PC-9 (cell line): Measurements from ENCODE around the gene CLDND2. TPM values are rescaled to one million over a fixed set of nuclear protein-coding genes. Genes with fewer than 3 reads are reported as not detected.

Experiments
- BruUV-seq: library from RNA; stranded (reverse); fragments of 400-500 nt; replicated peaks from 2 replicates; lab custom pipeline; 2021; lab: Mats Ljungman, UMichigan
- CTCF ChIA-PET: fragments of 300-600 bp; sonication (Branson Sonifier 250); formaldehyde crosslinking; loops from one replicate; lab custom pipeline; 2022; ENCODE audit warnings: antibody characterized with exemption; lab: Charles Lee
- POLR2A ChIA-PET: fragments of 300-600 bp; sonication (Branson Sonifier 250); formaldehyde crosslinking; loops from one replicate; lab custom pipeline; 2022; ENCODE audit warnings: antibody characterized with exemption; ENCODE audit not compliant: unreplicated experiment; lab: Charles Lee
- DNase-seq, 2 experiments: peaks; one replicate each; pipeline versions ENCODE4 v3.0.0 to v3.0.0-alpha.2; 2015 to 2022; ENCODE audit warnings: mixed read lengths in 1 of 2
- H2AFZ ChIP-seq: fragments of 200-600 bp; sonication (generic); 2 replicates; pipeline ENCODE4 v1.8.1; 2017; ENCODE audit warnings: antibody characterized with exemption
- H3F3A ChIP-seq: fragments of 200-600 bp; sonication (generic); 2 replicates; pipeline ENCODE4 v1.8.1; 2017; ENCODE audit warnings: antibody characterized with exemption, mild to moderate bottlenecking, low read depth; ENCODE audit not compliant: insufficient read depth
- H3K27ac ChIP-seq: fragments of 200-600 bp; sonication (generic); 2 replicates; pipeline ENCODE4 v1.6.1; 2016; ENCODE audit warnings: mixed run types
- H3K27me3 ChIP-seq: fragments of 200-600 bp; sonication (generic); 2 replicates; pipeline ENCODE4 v1.6.1; 2016; ENCODE audit warnings: low read depth, mixed run types; ENCODE audit not compliant: insufficient read depth
- H3K36me3 ChIP-seq: fragments of 200-600 bp; sonication (generic); 2 replicates; pipeline ENCODE4 v1.6.1; 2016; ENCODE audit warnings: low read depth, mixed run types
- H3K4me1 ChIP-seq: fragments of 200-600 bp; sonication (generic); replicated peaks from 2 replicates; pipeline ENCODE4 v1.6.1; 2016; ENCODE audit warnings: mixed run types; ENCODE audit not compliant: insufficient read depth
- H3K4me2 ChIP-seq: fragments of 200-600 bp; sonication (generic); 2 replicates; pipeline ENCODE4 v1.6.1; 2017; ENCODE audit warnings: mixed run types
- H3K4me3 ChIP-seq: fragments of 200-600 bp; sonication (generic); 2 replicates; pipeline ENCODE4 v1.6.1; 2016; ENCODE audit warnings: mixed run types
- H3K79me2 ChIP-seq: fragments of 200-600 bp; sonication (generic); 2 replicates; pipeline ENCODE4 v1.6.1; 2017; ENCODE audit warnings: low read depth, mixed run types
- H3K9me2 ChIP-seq: fragments of 200-600 bp; sonication (generic); 2 replicates; pipeline ENCODE4 v1.8.1; 2017; ENCODE audit warnings: mild to moderate bottlenecking; ENCODE audit not compliant: insufficient read depth
- H3K9me3 ChIP-seq: fragments of 200-600 bp; sonication (generic); 2 replicates; pipeline ENCODE4 v1.8.1; 2016; ENCODE audit warnings: low read depth; ENCODE audit not compliant: insufficient read depth
- H4K20me1 ChIP-seq: fragments of 200-600 bp; sonication (generic); 2 replicates; pipeline ENCODE4 v1.8.1; 2017; ENCODE audit not compliant: insufficient read depth
- CTCF ChIP-seq: fragments of 200-600 bp; sonication (generic); conservative IDR thresholded peaks from 2 replicates; pipeline ENCODE4 v1.6.1; 2017; ENCODE audit warnings: mixed run types, antibody characterized with exemption, mild to moderate bottlenecking, moderate library complexity
- EZH2 ChIP-seq: fragments of 200-600 bp; sonication (generic); IDR thresholded peaks from 2 replicates; pipeline ENCODE4 v1.8.0; 2017; ENCODE audit warnings: antibody characterized with exemption, low read depth
- intact Hi-C: fragments of 100-400 bp; cut with micrococcal nuclease; formaldehyde crosslinking; loops from one replicate; pipeline ENCODE4 v1.10.0; 2022; ENCODE audit not compliant: unreplicated experiment
- total RNA-seq: library from RNA; stranded (reverse); gene quantifications from 2 replicates; pipeline ENCODE4 v1.2.3, GENCODE V29; 2021

The CLDND2 gene
- total RNA-seq, 1 experiment from 2014 or later, result 4.5 TPM

- intact Hi-C loops, result no loop called here
- TF ChIP-seq EZH2 (no peak), CTCF (no peak)
- H3K27me3 ChIP-seq, result peaks cover 40% of the 10 kb centered on the region
- no peaks in the 10 kb centered on the region for H4K20me1 ChIP-seq
- no peaks in the 10 kb centered on the region for H3K4me1 ChIP-seq
- POLR2A ChIA-PET, result no interaction called here
- CTCF ChIA-PET, result no interaction called here
- no peak overlapping the region for H3K4me2 ChIP-seq
- no peaks in the 10 kb centered on the region for H3F3A ChIP-seq
- no peaks in the 10 kb centered on the region for H3K9me2 ChIP-seq
- H3K4me3 ChIP-seq, result no peak overlapping the region
- DNase-seq, result no peak
- no TSS peak for BruUV-seq
- no peaks in the 10 kb centered on the region for H3K9me3 ChIP-seq
- H3K36me3 ChIP-seq, result no peaks in the 10 kb centered on the region
- H3K79me2 ChIP-seq, result no peaks in the 10 kb centered on the region
- no peak overlapping the region for H3K27ac ChIP-seq
- H2AFZ ChIP-seq, result no peak overlapping the region
Measured at GRCh38 chr19:51326216-51327065, 42.4 kb downstream of the CLDND2 start.

- H3K79me2 ChIP-seq, result no peaks in the 10 kb centered on the region
- POLR2A ChIA-PET, result no interaction called here
- TF ChIP-seq EZH2, result no peak
- no peak for TF ChIP-seq CTCF
- peaks cover 47% of the 10 kb centered on the region for H3K27me3 ChIP-seq
- no peaks in the 10 kb centered on the region for H3K36me3 ChIP-seq
- no peaks in the 10 kb centered on the region for H3K9me3 ChIP-seq
- H3K4me3 ChIP-seq, result no peak overlapping the region
- no peaks in the 10 kb centered on the region for H4K20me1 ChIP-seq
- H3K27ac ChIP-seq, result no peak overlapping the region
- CTCF ChIA-PET, result no interaction called here
- no peak for DNase-seq
- intact Hi-C loops, result no loop called here
- no peak overlapping the region for H3K4me2 ChIP-seq
- no peaks in the 10 kb centered on the region for H3K9me2 ChIP-seq
- H3K4me1 ChIP-seq, result no peaks in the 10 kb centered on the region
- H2AFZ ChIP-seq, result no peak overlapping the region
- H3F3A ChIP-seq, result no peaks in the 10 kb centered on the region
- BruUV-seq, result no TSS peak
Measured at GRCh38 chr19:51325161-51325976, 43.4 kb downstream of the CLDND2 start.

DNA sequence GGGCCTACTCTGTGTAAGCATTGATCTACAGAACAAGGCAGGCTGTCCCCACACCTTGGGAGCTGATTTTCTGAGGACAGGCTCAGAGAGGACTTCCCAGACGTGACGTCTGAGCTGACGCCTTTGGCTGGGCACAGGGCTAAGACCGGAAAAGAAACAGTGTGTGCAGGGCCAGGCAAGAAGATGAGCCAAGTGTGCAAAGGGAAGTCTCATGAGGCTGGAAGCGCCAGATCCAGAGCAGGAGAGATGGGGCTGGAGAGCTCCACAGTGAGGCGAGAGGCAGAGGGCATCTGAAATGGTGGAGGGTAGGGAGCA, 44.7 kb downstream of the CLDND2 start:
- intact Hi-C loops, result no loop called here
- POLR2A ChIA-PET, result no interaction called here
- no peaks in the 10 kb centered on the region for H3K9me3 ChIP-seq

More for the DNA sequence above, 44.7 kb downstream of the CLDND2 start:
- BruUV-seq, result no TSS peak
- Histone ChIP-seq H3K4me3 (no peak overlapping the region), H3K4me1 (no peaks in the 10 kb centered on the region), H3K27me3 (peaks cover 56% of the 10 kb centered on the region), H3F3A (no peaks in the 10 kb centered on the region), H3K4me2 (no peak overlapping the region), H3K79me2 (no peaks in the 10 kb centered on the region), H4K20me1 (no peaks in the 10 kb centered on the region), H3K36me3 (no peaks in the 10 kb centered on the region), H3K27ac (no peak overlapping the region), H2AFZ (no peak overlapping the region), H3K9me2 (no peaks in the 10 kb centered on the region)
- DNase-seq, result no peak
- TF ChIP-seq EZH2 (no peak), CTCF (no peak)
- CTCF ChIA-PET, result no interaction called here
